Mononuclear cell (primary cell): ENCODE results near the gene CD74. TPM values are rescaled to one million over a fixed set of nuclear protein-coding genes. Genes with fewer than 3 reads are reported as not detected.

Source experiments
- H3K27me3 ChIP-seq: 2 replicates; pipeline ENCODE4 v1.6.0; 2011; ENCODE audit warnings: low read length, control low read depth; ENCODE audit not compliant: insufficient read depth
- H3K4me1 ChIP-seq: 2 replicates; pipeline ENCODE4 v1.5.1; 2011; ENCODE audit warnings: mild to moderate bottlenecking, low read length, control low read depth; ENCODE audit not compliant: insufficient read depth
- H3K4me3 ChIP-seq: 2 replicates; pipeline ENCODE4 v1.5.1; 2011; ENCODE audit warnings: mild to moderate bottlenecking, low read length, moderate library complexity
- H3K9me3 ChIP-seq: 2 replicates; pipeline ENCODE4 v1.5.1; 2011; ENCODE audit warnings: low read depth, mild to moderate bottlenecking, control low read depth, low read length
- total RNA-seq: library from RNA; depleted of rRNA; stranded (reverse); fragments of >200 nt; gene quantifications from one replicate; pipeline ENCODE4 v1.2.3, GENCODE V29; 2012

Gene CD74
- total RNA-seq, 1 donor, result 2,135 TPM

GRCh38 chr5:150397782-150398721 is 14.7 kb downstream of the CD74 start:
- Histone ChIP-seq H3K27me3 (no peaks in the 10 kb centered on the region), H3K4me3 (no peak overlapping the region), H3K4me1 (no peaks in the 10 kb centered on the region), H3K9me3 (no peaks in the 10 kb centered on the region)

GRCh38 chr5:150397146-150397781 is 15.4 kb downstream of the CD74 start:
- no peaks in the 10 kb centered on the region for H3K27me3 ChIP-seq
- no peaks in the 10 kb centered on the region for H3K9me3 ChIP-seq
- no peak overlapping the region for H3K4me3 ChIP-seq
- no peaks in the 10 kb centered on the region for H3K4me1 ChIP-seq

- no peaks in the 10 kb centered on the region for H3K27me3 ChIP-seq
- H3K4me3 ChIP-seq, result no peak overlapping the region
These were observed 16.4 kb downstream of the CD74 start for GRCh38 chr5:150396267-150396666.

GRCh38 chr5:150395688-150395975 is 17.1 kb downstream of the CD74 start:
- Histone ChIP-seq H3K4me3 (no peak overlapping the region), H3K27me3 (no peaks in the 10 kb centered on the region), H3K9me3 (no peaks in the 10 kb centered on the region), H3K4me1 (no peaks in the 10 kb centered on the region)

More at GRCh38 chr5:150396267-150396666, 16.4 kb downstream of the CD74 start:
- H3K9me3 ChIP-seq, result no peaks in the 10 kb centered on the region
- no peaks in the 10 kb centered on the region for H3K4me1 ChIP-seq

GRCh38 chr5:150394912-150395687 is 17.6 kb downstream of the CD74 start:
- no peaks in the 10 kb centered on the region for H3K27me3 ChIP-seq
- no peak overlapping the region for H3K4me3 ChIP-seq
- no peaks in the 10 kb centered on the region for H3K9me3 ChIP-seq
- H3K4me1 ChIP-seq, result no peaks in the 10 kb centered on the region

GRCh38 chr5:150394131-150394530 is 18.6 kb downstream of the CD74 start:
- H3K27me3 ChIP-seq, result no peaks in the 10 kb centered on the region

GRCh38 chr5:150393096-150393645 is 19.5 kb downstream of the CD74 start:
- Histone ChIP-seq H3K9me3 (no peaks in the 10 kb centered on the region), H3K27me3 (no peaks in the 10 kb centered on the region)

More at GRCh38 chr5:150394131-150394530, 18.6 kb downstream of the CD74 start:
- H3K4me1 ChIP-seq, result no peaks in the 10 kb centered on the region
- no peaks in the 10 kb centered on the region for H3K9me3 ChIP-seq
- H3K4me3 ChIP-seq, result no peak overlapping the region

GRCh38 chr5:150392680-150393079 is 20.0 kb downstream of the CD74 start:
- H3K4me3 ChIP-seq, result no peak overlapping the region
- no peaks in the 10 kb centered on the region for H3K9me3 ChIP-seq
- no peaks in the 10 kb centered on the region for H3K4me1 ChIP-seq
- no peaks in the 10 kb centered on the region for H3K27me3 ChIP-seq

More at GRCh38 chr5:150393096-150393645, 19.5 kb downstream of the CD74 start:
- Histone ChIP-seq H3K4me1 (no peaks in the 10 kb centered on the region), H3K4me3 (no peak overlapping the region)

GRCh38 chr5:150391986-150392385 is 20.7 kb downstream of the CD74 start:
- Histone ChIP-seq H3K4me3 (no peak overlapping the region), H3K9me3 (no peaks in the 10 kb centered on the region), H3K4me1 (no peaks in the 10 kb centered on the region), H3K27me3 (no peaks in the 10 kb centered on the region)

- Histone ChIP-seq H3K4me1 (no peaks in the 10 kb centered on the region), H3K9me3 (no peaks in the 10 kb centered on the region), H3K4me3 (no peak overlapping the region)
These were observed 21.5 kb downstream of the CD74 start for GRCh38 chr5:150391064-150391834.

GRCh38 chr5:150389531-150390266 is 23.0 kb downstream of the CD74 start:
- Histone ChIP-seq H3K27me3 (no peaks in the 10 kb centered on the region), H3K4me3 (no peak overlapping the region), H3K9me3 (no peaks in the 10 kb centered on the region), H3K4me1 (no peaks in the 10 kb centered on the region)

More at GRCh38 chr5:150391064-150391834, 21.5 kb downstream of the CD74 start:
- H3K27me3 ChIP-seq, result no peaks in the 10 kb centered on the region

- Histone ChIP-seq H3K9me3 (no peaks in the 10 kb centered on the region), H3K4me1 (no peaks in the 10 kb centered on the region), H3K4me3 (no peak overlapping the region), H3K27me3 (no peaks in the 10 kb centered on the region)
These were observed 26.5 kb downstream of the CD74 start for GRCh38 chr5:150386024-150386855.

- Histone ChIP-seq H3K27me3 (no peaks in the 10 kb centered on the region), H3K4me1 (no peaks in the 10 kb centered on the region), H3K9me3 (no peaks in the 10 kb centered on the region), H3K4me3 (no peak overlapping the region)
These were observed 28.0 kb downstream of the CD74 start for GRCh38 chr5:150384701-150385100.
